ENCODE results near the gene FBXO17.

FBXO17 gene

GRCh38 chr19:38921420-38922274, 53.9 kb downstream of the FBXO17 start:
- FAIRE-seq (no peak), DNase-seq (ENCODE audit: insufficient read length, low spot score) (no peak)
- no peak for TF ChIP-seq POLR2A (IDR thresholded peaks at IDR 0.05; ENCODE audit: low read depth, low read length)

- DNase-seq (ENCODE audit: insufficient read length, low spot score) (no peak), FAIRE-seq (no peak)
- TF ChIP-seq POLR2A (IDR thresholded peaks at IDR 0.05; ENCODE audit: low read depth, low read length), result no peak
Measured at GRCh38 chr19:38920602-38921419, 54.7 kb downstream of the FBXO17 start.

GRCh38 chr19:38919837-38920601, 55.5 kb downstream of the FBXO17 start:
- no peak for TF ChIP-seq POLR2A (IDR thresholded peaks at IDR 0.05; ENCODE audit: low read depth, low read length)
- FAIRE-seq (no peak), DNase-seq (ENCODE audit: insufficient read length, low spot score) (no peak)

GRCh38 chr19:38918526-38918925, 57.0 kb downstream of the FBXO17 start:
- FAIRE-seq (no peak), DNase-seq (ENCODE audit: insufficient read length, low spot score) (no peak)
- TF ChIP-seq POLR2A (IDR thresholded peaks at IDR 0.05; ENCODE audit: low read depth, low read length), result no peak

GRCh38 chr19:38917921-38918491, 57.5 kb downstream of the FBXO17 start:
- DNase-seq (ENCODE audit: insufficient read length, low spot score), result peak; percentile 59
- TF ChIP-seq POLR2A (IDR thresholded peaks at IDR 0.05; ENCODE audit: low read depth, low read length), result no peak
- no peak for FAIRE-seq

GRCh38 chr19:38917516-38917915, 58.0 kb downstream of the FBXO17 start:
- DNase-seq (ENCODE audit: insufficient read length, low spot score), result no peak
- no peak for FAIRE-seq
- no peak for TF ChIP-seq POLR2A (IDR thresholded peaks at IDR 0.05; ENCODE audit: low read depth, low read length)

GRCh38 chr19:38915329-38916321, 59.9 kb downstream of the FBXO17 start:
- TF ChIP-seq POLR2A (IDR thresholded peaks at IDR 0.05; ENCODE audit: low read depth, low read length), result no peak
- DNase-seq (ENCODE audit: insufficient read length, low spot score), result no peak
- no peak for FAIRE-seq

GRCh38 chr19:38913958-38914357, 61.6 kb downstream of the FBXO17 start:
- no peak for TF ChIP-seq POLR2A (IDR thresholded peaks at IDR 0.05; ENCODE audit: low read depth, low read length)
- no peak for DNase-seq (ENCODE audit: insufficient read length, low spot score)
- FAIRE-seq, result no peak

- TF ChIP-seq POLR2A (IDR thresholded peaks at IDR 0.05; ENCODE audit: low read depth, low read length), result no peak
- FAIRE-seq, result no peak
- no peak for DNase-seq (ENCODE audit: insufficient read length, low spot score)
Measured at GRCh38 chr19:38912600-38913514, 62.7 kb downstream of the FBXO17 start.

- no peak for FAIRE-seq
- TF ChIP-seq POLR2A (IDR thresholded peaks at IDR 0.05; ENCODE audit: low read depth, low read length), result no peak
- DNase-seq (ENCODE audit: insufficient read length, low spot score), result no peak
Measured at GRCh38 chr19:38911388-38912001, 64.0 kb downstream of the FBXO17 start.

- FAIRE-seq, result no peak
- no peak for TF ChIP-seq POLR2A (IDR thresholded peaks at IDR 0.05; ENCODE audit: low read depth, low read length)
Measured at GRCh38 chr19:38910488-38910887, 65.1 kb downstream of the FBXO17 start.

More at GRCh38 chr19:38910488-38910887, 65.1 kb downstream of the FBXO17 start:
- DNase-seq (ENCODE audit: insufficient read length, low spot score), result no peak

Measured in H54 (cell line).